Activated T-helper 1 cell treated with anti-CD3 and anti-CD28 coated beads, Interleukin-12 subunit alpha, Interleukin-12 subunit beta, Interleukin-2, Interleukin-4 antibody, amounts not matched to agents 30 ng/mL and 10 ng/mL and 1 ng/mL, durations not matched to agents 14 hours and 24 hours and 36 hours (primary cell): ENCODE results near the gene COG1. TPM values are rescaled to one million over a fixed set of nuclear protein-coding genes. Genes with fewer than 3 reads are reported as not detected.

ENCODE experiments used
- DNase-seq: peaks from one replicate; pipeline ENCODE4 v3.0.0; 2021; ENCODE audit warnings: low spot score
- H3K27ac Mint-ChIP-seq: one replicate; pipeline ENCODE4 v1.8.0; 2021; ENCODE audit warnings: mild to moderate bottlenecking, mixed read lengths
- H3K27me3 Mint-ChIP-seq: one replicate; pipeline ENCODE4 v1.8.0; 2022; ENCODE audit warnings: mild to moderate bottlenecking, moderate library complexity, mixed read lengths; ENCODE audit not compliant: insufficient read depth
- H3K36me3 Mint-ChIP-seq: one replicate; pipeline ENCODE4 v1.8.0; 2021; ENCODE audit warnings: low read depth, mixed read lengths
- H3K4me1 Mint-ChIP-seq: one replicate; pipeline ENCODE4 v1.8.0; 2021; ENCODE audit warnings: low read depth, mixed read lengths
- H3K4me3 Mint-ChIP-seq: one replicate; pipeline ENCODE4 v1.8.0; 2021; ENCODE audit warnings: mild to moderate bottlenecking, moderate library complexity, mixed read lengths
- H3K9me3 Mint-ChIP-seq: one replicate; pipeline ENCODE4 v1.8.0; 2021; ENCODE audit warnings: mixed read lengths
- intact Hi-C: fragments of 100-400 bp; cut with micrococcal nuclease; formaldehyde crosslinking; loops from one replicate; pipeline ENCODE4 v1.15.1; 2024
- total RNA-seq: library from RNA; stranded (reverse); gene quantifications from 2 replicates; pipeline ENCODE4 v1.2.3, GENCODE V29; 2022

Gene COG1
- total RNA-seq, 1 donor from 2014 or later = 37.1 TPM

- Mint-ChIP-seq H3K27ac (no peak overlapping the region), H3K4me1 (no peaks in the 10 kb centered on the region), H3K4me3 (no peak overlapping the region), H3K36me3 (no peaks in the 10 kb centered on the region), H3K9me3 (no peaks in the 10 kb centered on the region), H3K27me3 (no peaks in the 10 kb centered on the region)
- no peak for DNase-seq
- intact Hi-C loops = no loop called here
These were observed 10.1 kb upstream of the COG1 start for GRCh38 chr17:73182616-73183310.

DNA sequence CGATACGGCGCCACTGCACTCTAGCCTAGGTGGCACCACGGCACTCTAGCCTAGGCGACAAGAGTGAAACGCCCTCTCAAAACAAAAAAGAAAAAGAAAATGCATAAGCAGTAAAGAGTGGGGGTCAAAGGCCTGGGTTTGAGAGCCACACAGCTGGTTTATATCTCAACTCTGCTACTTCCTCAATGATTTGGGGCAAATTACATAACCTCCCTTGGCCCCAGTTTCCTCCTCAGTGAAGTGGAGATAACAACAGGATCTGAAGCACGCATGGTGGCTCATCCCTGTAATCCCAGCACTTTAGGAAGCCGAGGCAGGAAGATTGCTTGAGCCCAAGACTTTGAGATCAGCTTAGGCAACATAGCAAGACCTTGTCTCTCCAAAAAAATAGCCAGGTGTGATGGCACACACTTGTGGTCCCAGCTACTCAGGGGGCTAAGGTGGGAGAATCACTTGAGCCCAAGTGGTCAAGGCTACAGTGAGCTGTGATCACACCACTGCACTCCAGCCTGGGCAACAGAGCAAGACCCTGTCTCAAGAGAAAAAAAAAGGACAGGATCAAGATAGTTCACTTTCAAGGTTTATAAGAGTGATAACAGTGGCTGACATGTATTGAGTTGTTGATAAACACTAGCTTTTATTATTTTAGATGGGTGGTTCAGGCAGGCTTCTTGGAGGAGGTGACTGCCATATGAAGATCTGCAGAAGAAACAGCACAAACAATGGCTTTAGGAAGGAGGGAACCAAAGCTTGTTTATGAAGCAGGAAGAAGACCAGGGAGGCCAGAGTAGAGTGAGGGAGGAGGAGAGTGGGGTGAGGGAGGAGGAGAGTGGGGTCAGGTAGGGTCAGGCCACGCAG is 8.5 kb upstream of the COG1 start:
- Mint-ChIP-seq H3K27me3 (no peaks in the 10 kb centered on the region), H3K4me1 (no peaks in the 10 kb centered on the region)

GRCh38 chr17:73186283-73187050 is 6.4 kb upstream of the COG1 start:
- Mint-ChIP-seq H3K4me1 (peaks cover 4% of the 10 kb centered on the region), H3K27me3 (no peaks in the 10 kb centered on the region), H3K27ac (no peak overlapping the region), H3K9me3 (no peaks in the 10 kb centered on the region), H3K4me3 (no peak overlapping the region), H3K36me3 (no peaks in the 10 kb centered on the region)
- no peak for DNase-seq
- intact Hi-C loops = no loop called here

More for the DNA sequence above, 8.5 kb upstream of the COG1 start:
- Mint-ChIP-seq H3K27ac (no peak overlapping the region), H3K4me3 (no peak overlapping the region), H3K36me3 (no peaks in the 10 kb centered on the region), H3K9me3 (no peaks in the 10 kb centered on the region)
- no peak for DNase-seq
- intact Hi-C loops = no loop called here

DNA sequence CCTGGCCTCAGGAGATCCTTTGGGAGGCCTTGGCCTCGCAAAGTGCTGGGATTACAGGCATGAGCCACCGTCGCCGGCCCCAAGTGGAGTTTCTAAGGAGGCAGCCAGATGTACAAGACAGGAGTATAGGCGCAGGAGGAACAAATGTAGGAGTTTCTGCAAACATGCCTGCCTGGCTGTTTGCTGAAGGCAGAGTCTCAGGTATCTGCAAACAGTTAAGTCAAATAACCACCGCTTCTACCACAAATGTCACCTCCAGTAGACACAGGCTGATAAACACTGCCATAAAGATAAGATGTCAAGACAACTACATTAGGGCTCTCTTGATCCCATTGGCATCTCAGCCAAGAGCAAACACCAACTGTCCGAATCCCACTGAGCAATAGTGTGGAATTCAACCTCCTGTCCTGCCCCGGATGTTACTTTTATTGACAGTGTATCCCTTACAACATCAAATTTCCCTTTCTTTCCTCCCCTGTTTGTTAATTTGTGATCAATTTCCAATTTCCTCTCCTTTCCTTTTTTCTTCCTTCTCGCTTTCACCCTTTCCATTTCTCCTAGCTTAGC is 5.6 kb upstream of the COG1 start:
- Mint-ChIP-seq H3K27me3 (no peaks in the 10 kb centered on the region), H3K4me3 (no peak overlapping the region), H3K36me3 (no peaks in the 10 kb centered on the region), H3K27ac (no peak overlapping the region), H3K4me1 (peaks cover 7% of the 10 kb centered on the region), H3K9me3 (no peaks in the 10 kb centered on the region)
- intact Hi-C loops = no loop called here
- no peak for DNase-seq

GRCh38 chr17:73188011-73188410 is 4.8 kb upstream of the COG1 start:
- H3K4me1 Mint-ChIP-seq = peaks cover 7% of the 10 kb centered on the region
- no peak overlapping the region for H3K4me3 Mint-ChIP-seq

GRCh38 chr17:73189417-73190099 is 3.3 kb upstream of the COG1 start:
- H3K36me3 Mint-ChIP-seq = peaks cover 2% of the 10 kb centered on the region
- no peak overlapping the region for H3K27ac Mint-ChIP-seq
- H3K27me3 Mint-ChIP-seq = no peaks in the 10 kb centered on the region
- H3K4me3 Mint-ChIP-seq = no peak overlapping the region
- no peak for DNase-seq
- intact Hi-C loops = loop anchor here (10.0 kb wide), 1 partner anchor 325 kb away; no protein-coding TSS in a partner anchor
- peaks cover 13% of the 10 kb centered on the region for H3K4me1 Mint-ChIP-seq
- H3K9me3 Mint-ChIP-seq = no peaks in the 10 kb centered on the region

More at GRCh38 chr17:73188011-73188410, 4.8 kb upstream of the COG1 start:
- no peaks in the 10 kb centered on the region for H3K36me3 Mint-ChIP-seq
- no peak for DNase-seq
- H3K27ac Mint-ChIP-seq = no peak overlapping the region
- intact Hi-C loops = no loop called here
- H3K9me3 Mint-ChIP-seq = no peaks in the 10 kb centered on the region
- H3K27me3 Mint-ChIP-seq = no peaks in the 10 kb centered on the region

DNA sequence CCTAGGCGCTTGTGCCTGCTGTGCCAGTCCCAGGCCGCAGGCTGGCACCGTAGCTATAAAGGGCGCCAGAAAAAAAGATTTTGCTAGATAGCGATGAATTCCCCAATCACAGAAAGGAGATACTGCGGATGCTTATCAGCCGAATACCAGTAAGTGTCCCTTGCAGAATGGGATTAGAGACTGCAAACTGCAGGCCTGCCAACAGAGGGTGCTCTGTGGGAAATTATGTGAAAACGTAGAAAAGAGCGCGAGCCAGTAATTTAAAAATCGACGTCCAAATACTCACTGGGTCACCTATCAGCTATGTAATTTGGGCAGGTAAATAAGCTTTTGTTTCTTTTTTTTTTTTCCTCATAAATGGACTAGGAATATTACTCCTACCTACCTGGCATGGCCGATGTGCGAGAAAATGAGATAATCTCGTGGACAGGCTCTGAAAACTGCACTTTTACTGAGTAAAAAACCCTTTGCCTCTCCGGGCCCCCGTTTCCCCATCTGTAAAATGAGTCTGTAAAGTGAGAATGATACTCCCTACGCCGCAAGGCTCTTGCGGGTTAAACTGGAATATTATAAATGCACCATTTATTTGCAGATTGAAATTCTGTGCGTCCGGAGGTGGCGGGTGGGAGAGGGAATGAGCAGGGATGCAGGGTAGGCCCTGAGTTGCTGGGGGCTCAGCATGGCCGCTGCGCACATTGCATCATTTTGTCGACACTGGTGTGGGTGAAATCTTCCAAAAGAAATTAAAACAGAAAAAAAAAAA is 1.2 kb upstream of the COG1 start:
- no peaks in the 10 kb centered on the region for H3K27me3 Mint-ChIP-seq
- peaks cover 19% of the 10 kb centered on the region for H3K4me1 Mint-ChIP-seq
- peaks cover 2% of the 10 kb centered on the region for H3K36me3 Mint-ChIP-seq
- H3K9me3 Mint-ChIP-seq = no peaks in the 10 kb centered on the region
- peak; percentile 48 for DNase-seq
- intact Hi-C loops = loop anchor here (1.0 to 10.0 kb wide), 10 partner anchors 19 to 631 kb away; partner anchors contain the start of gene CDC42EP4
- peak overlapping the region; percentile 93 for H3K4me3 Mint-ChIP-seq
- peak overlapping the region; percentile 82 for H3K27ac Mint-ChIP-seq

DNA sequence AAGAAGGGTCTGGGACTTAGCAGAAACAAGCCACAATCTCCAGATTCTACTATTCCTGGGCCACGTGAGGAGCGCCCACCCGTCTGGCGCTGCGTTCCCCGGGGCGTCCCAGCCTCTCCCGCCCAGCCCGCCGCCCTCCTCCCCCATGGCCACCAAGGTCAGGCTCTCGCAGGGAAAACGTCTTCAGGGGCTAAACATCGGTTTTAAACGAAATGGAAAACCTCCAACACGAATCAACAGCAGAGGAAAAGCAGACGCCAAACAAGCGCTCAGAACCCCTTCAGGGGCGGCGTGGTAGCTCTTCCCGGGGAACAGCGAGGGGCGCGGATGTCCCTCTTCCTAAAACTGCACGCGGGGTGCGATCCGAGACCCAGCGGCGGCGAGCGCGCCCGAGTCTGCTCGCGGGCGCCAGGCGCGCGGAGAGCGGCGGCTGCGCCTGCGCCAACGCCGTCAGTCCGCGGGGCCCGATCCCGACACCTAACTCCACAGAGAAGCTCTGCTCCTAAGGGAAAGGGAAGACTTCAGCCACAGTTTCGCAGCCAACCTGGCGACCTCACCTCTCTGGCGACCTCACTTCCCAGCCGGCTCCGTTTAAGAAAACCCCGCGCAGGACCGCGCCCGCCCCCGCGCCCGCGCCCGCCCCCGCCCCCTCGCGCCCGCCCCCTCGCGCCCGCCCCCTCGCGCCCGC is 505 bp upstream of the COG1 start:
- intact Hi-C loops = loop anchor here (1.0 to 10.0 kb wide), 5 partner anchors 18 to 632 kb away; a partner anchor contains a TSS
- peak; percentile 64 for DNase-seq
- no peaks in the 10 kb centered on the region for H3K27me3 Mint-ChIP-seq
- H3K9me3 Mint-ChIP-seq = no peaks in the 10 kb centered on the region
- H3K4me3 Mint-ChIP-seq = peak overlapping the region; percentile 93
- peaks cover 7% of the 10 kb centered on the region for H3K36me3 Mint-ChIP-seq
- H3K4me1 Mint-ChIP-seq = peaks cover 19% of the 10 kb centered on the region
- H3K27ac Mint-ChIP-seq = peak overlapping the region; percentile 96

DNA sequence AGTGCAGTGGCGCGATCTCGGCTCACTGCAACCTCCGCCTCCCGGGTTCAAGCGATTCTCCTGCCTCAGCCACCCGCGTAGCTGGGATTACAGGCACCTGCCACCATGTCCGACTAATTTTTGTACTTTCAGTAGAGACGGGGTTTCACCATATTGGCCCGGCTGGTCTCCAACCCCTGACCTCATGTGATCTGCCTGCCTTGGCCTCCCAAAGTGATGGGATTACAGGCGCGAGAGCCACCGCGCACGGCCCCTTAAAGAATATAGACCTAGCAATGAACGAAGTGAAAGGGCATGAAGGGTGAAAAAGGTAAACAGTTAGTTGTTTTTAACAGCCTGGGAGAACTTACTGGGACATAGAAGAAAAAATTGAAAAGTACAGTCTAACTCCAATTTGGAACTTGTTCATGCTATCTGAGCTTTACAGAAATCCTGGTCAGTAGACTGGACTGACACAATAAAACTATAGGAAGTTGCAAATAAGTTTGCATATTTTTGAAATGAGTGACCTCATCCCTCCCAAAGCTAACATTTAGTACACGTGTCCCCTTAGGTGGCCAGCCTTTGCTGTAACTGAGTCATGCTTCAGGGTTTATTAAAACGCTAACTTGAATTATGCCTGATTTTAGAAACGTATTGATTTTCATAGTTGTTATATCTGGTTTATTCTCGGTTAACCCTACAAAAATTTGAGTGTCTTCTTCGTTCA is 1.8 kb downstream of the COG1 start:
- Mint-ChIP-seq H3K27me3 (no peaks in the 10 kb centered on the region), H3K36me3 (peaks cover 27% of the 10 kb centered on the region), H3K9me3 (no peaks in the 10 kb centered on the region), H3K4me3 (peak overlapping the region; percentile 69), H3K27ac (no peak overlapping the region), H3K4me1 (peaks cover 19% of the 10 kb centered on the region)
- intact Hi-C loops = loop anchor here (10.0 kb wide), 1 partner anchor 330 kb away; no protein-coding TSS in a partner anchor
- no peak for DNase-seq

- H3K4me3 Mint-ChIP-seq = no peak overlapping the region
- H3K9me3 Mint-ChIP-seq = no peaks in the 10 kb centered on the region
- intact Hi-C loops = loop anchor here (10.0 kb wide), 1 partner anchor 332 kb away; no protein-coding TSS in a partner anchor
- no peaks in the 10 kb centered on the region for H3K27me3 Mint-ChIP-seq
- peaks cover 14% of the 10 kb centered on the region for H3K4me1 Mint-ChIP-seq
- no peak overlapping the region for H3K27ac Mint-ChIP-seq
- H3K36me3 Mint-ChIP-seq = peaks cover 40% of the 10 kb centered on the region
- DNase-seq = no peak
These were observed 3.6 kb downstream of the COG1 start for GRCh38 chr17:73196500-73196899.
